Inflammatory macrophage (primary cell): Measurements from ENCODE around the gene IFNL1.
"Not testable (repeated sequence)": the region's sequence is repeated elsewhere in the genome, so short reads cannot be mapped to it uniquely, and the experiment has no call there.

Source experiments
- DNase-seq, 2 donors: peaks; one replicate each; pipeline ENCODE4 v3.0.0-alpha.2; 2020 to 2022
- total RNA-seq, 18 experiments: gene quantifications; one replicate each; lab custom pipeline; 2026; ENCODE audit warnings: mixed read lengths in 6 of 18, inconsistent platforms in 2 of 18; lab: John Stamatoyannopoulos, UW

IFNL1 gene
- 0 to 4.7 (median 0.08) reads per million in 18 experiments for total RNA-seq

- no peak for DNase-seq
Measured at GRCh38 chr19:39296055-39296645, at the start of gene IFNL1. Gene IFNL1 (plus strand): TSS chr19:39296407. CDS start chr19:39296422, 15 bp downstream.

GRCh38 chr19:39246951-39247669 is 49.1 kb upstream of the IFNL1 start:
- no peak for DNase-seq

- peak in 1 of 2 donors; percentile 4 for DNase-seq
Measured at GRCh38 chr19:39247701-39248664, 48.2 kb upstream of the IFNL1 start.

- DNase-seq, result no peak
Measured at GRCh38 chr19:39248806-39249205, 47.4 kb upstream of the IFNL1 start, which contains the start of gene IFNL4. Gene IFNL4 (minus strand): TSS chr19:39248856.

GRCh38 chr19:39251081-39251480 is 45.1 kb upstream of the IFNL1 start:
- no peak for DNase-seq

GRCh38 chr19:39251846-39252245 is 44.4 kb upstream of the IFNL1 start:
- DNase-seq, result no peak

GRCh38 chr19:39252458-39252857 is 43.7 kb upstream of the IFNL1 start:
- DNase-seq, result no peak

- DNase-seq, result no peak
Measured at GRCh38 chr19:39253374-39254149, 42.6 kb upstream of the IFNL1 start.

DNA sequence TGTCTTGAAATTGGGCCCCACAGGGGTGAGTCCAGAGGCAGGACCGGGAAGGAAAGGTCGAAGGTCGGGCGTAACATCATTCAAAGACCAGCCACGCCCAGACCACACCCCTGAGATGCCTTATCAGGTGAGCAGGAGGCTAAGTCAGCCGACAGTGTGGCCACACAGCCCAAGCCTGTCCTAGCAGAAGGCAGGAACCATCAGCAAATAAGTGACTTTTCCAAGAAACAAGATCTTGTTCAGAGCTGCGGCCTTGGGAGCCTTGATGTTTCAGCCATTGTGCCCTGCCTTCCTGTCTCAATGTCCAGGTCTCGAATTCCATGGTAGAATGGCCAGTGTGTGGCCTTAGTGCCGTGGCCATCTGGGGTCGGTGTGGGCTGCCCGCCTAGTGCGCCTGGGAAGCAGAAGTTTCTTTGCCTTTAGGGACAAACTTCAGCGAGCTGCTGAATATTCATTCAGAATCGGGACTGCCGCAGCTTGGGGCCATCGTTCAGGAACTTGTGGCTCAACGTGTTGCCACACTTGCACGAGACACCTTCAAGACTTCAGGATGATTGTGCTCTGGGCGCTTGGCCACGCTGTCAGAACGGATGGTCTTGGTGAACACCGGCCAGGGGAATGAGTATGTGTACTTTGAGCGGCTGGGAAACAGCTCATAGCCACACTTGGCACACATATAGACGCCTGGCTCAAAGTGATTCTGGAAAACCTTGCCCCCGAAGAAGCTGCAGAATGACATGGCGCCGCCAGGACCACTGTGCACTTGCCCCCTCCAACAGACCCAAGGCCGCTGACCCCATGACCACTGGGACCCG is 41.5 kb upstream of the IFNL1 start:
- DNase-seq, result no peak

GRCh38 chr19:39257227-39257626 is 39.0 kb upstream of the IFNL1 start:
- DNase-seq, result no peak

DNA sequence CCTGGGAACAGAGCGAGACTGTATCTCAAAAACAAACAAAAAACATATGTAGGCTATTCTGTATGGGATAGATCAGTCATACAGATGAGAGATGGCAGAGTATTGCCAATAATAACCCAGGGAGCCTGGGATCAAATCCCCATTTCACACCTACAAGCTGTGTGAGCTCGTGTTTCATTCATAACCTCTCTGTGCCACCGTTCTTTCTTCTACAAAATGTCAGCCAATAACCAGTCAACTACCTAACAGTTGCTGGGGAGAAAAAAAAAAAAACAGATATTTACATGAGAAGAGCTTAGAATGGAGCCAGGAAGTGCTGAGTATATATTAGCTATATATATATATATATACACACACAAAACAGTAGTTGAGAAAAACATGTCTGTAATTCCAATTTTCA is 34.5 kb upstream of the IFNL1 start:
- no peak for DNase-seq

- DNase-seq, result no peak
Measured at GRCh38 chr19:39262496-39262895, 33.7 kb upstream of the IFNL1 start.

- DNase-seq, result no peak
Measured at GRCh38 chr19:39263912-39264305, 32.3 kb upstream of the IFNL1 start.

- no peak for DNase-seq
Measured at GRCh38 chr19:39264306-39265290, 31.6 kb upstream of the IFNL1 start.

DNA sequence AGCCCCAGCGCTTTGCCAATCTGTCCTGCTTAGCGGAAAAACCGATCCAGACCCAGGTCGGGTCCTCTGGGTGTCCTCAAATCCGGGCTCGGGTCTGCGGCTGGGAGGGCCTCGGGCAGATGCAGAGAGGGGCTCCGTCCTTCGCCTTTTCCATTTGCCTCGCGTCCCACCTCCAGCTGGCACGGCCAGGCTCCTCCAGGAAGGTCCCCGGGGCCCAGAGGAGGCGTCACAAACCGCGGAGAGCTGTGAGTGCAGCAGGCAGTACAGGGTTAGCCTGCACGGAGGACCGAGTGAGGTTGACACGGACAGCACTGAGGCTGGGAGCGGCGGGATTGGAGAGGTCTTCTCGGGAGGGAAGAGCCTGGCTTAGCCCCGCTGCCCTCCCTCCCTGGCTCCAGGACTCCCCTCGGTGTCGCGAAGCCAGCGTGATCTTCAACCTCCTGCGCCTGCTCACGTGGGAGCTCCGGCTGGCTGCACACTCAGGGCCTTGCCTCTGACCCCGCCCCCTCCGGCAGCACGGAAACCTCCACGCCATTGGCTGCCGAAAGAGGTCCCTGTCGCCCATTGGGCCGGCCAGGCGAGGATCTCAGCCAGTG is 30.8 kb upstream of the IFNL1 start:
- no peak for DNase-seq

DNA sequence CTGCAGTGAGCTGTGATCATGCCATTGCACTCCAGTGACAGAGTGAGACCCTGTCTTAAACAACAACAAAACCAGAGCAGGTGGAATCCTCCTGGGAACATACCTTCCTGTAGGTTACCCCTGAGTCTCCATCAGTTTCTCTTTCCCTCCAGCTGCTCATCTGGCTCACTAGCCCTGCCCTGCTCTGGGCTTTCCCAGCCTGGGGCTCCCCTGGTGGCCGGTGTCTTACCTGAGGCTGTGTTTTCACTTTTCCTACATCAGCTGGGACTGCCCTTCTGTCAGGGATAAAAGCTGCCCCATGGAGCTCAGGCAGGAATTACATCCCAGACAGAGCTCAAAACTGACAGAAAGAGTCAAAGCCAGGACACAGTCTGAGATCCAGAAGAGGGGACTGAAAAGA is 28.1 kb upstream of the IFNL1 start, which contains the start of gene IFNL2:
TSS of gene IFNL2 (plus strand) at position 312 of the 400 bp plus-strand sequence. CDS start 173 bp downstream, outside the sequence.
- DNase-seq, result not testable (repeated sequence)

DNA sequence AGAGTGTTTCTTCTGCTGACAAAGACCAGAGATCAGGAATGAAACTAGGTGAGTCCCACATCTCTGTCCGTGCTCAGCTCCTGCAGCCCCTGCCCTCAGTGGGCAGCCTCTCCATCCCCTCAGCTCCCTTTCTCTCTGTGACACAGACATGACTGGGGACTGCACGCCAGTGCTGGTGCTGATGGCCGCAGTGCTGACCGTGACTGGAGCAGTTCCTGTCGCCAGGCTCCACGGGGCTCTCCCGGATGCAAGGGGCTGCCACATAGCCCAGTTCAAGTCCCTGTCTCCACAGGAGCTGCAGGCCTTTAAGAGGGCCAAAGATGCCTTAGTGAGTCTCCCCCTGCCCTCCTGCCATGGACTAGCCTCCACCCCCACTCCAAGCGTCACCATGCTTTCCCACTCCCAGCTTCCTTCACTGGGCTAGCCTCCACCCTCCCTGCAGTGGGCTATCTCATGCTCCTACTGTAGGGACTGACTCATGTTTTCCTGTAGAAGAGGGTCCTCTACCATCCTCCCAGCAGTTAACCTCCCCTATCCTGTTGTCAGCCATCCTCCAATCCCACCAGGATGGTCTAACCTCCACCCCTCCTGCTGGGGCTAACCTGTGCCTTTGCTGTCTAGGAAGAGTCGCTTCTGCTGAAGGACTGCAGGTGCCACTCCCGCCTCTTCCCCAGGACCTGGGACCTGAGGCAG is 27.5 kb upstream of the IFNL1 start:
- DNase-seq, result not testable (repeated sequence)

DNA sequence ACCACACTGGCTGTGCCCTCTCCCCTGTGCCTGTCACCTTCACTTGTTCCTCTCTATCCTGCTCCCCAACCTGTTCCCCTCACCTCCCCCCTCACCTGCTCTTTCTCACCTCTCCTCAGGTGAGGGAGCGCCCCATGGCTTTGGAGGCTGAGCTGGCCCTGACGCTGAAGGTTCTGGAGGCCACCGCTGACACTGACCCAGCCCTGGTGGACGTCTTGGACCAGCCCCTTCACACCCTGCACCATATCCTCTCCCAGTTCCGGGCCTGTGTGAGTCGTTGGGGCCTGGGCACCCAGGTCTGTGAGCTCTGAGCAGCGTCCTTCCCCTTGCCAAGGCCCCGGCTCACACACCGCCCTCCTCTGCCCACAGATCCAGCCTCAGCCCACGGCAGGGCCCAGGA is 26.8 kb upstream of the IFNL1 start:
- DNase-seq, result not testable (repeated sequence)
